Fibroblast of skin of right quadriceps (primary cell): Measurements from ENCODE around the gene CHCHD3.
"Not testable (repeated sequence)": the region's sequence is repeated elsewhere in the genome, so short reads cannot be mapped to it uniquely, and the experiment has no call there.

Source experiments
- DNase-seq: peaks from one replicate; pipeline ENCODE4 v3.0.0-alpha.2; 2013

The CHCHD3 gene

GRCh38 chr7:132999845-133000244, 82.0 kb downstream of the CHCHD3 start:
- no peak for DNase-seq

GRCh38 chr7:132998763-132999162, 83.1 kb downstream of the CHCHD3 start:
- DNase-seq: peak; percentile 4

- DNase-seq: no peak
These were observed 84.4 kb downstream of the CHCHD3 start for GRCh38 chr7:132997505-132997904.

- DNase-seq: no peak
These were observed 85.2 kb downstream of the CHCHD3 start for GRCh38 chr7:132996581-132997242.

- no peak for DNase-seq
These were observed 88.4 kb downstream of the CHCHD3 start for GRCh38 chr7:132993377-132994013.

- no peak for DNase-seq
These were observed 90.0 kb downstream of the CHCHD3 start for GRCh38 chr7:132991615-132992587.

GRCh38 chr7:132988117-132988516, 93.8 kb downstream of the CHCHD3 start:
- no peak for DNase-seq

GRCh38 chr7:132980402-132980801, 101.5 kb downstream of the CHCHD3 start:
- DNase-seq: no peak

GRCh38 chr7:132979524-132979923, 102.4 kb downstream of the CHCHD3 start:
- no peak for DNase-seq

- DNase-seq: no peak
These were observed 104.7 kb downstream of the CHCHD3 start for GRCh38 chr7:132977234-132977633.

GRCh38 chr7:132972745-132973144, 109.1 kb downstream of the CHCHD3 start:
- DNase-seq: peak; percentile 30

- no peak for DNase-seq
These were observed 111.6 kb downstream of the CHCHD3 start for GRCh38 chr7:132970257-132970656.

- DNase-seq: no peak
These were observed 112.4 kb downstream of the CHCHD3 start for GRCh38 chr7:132969520-132969919.

- not testable (repeated sequence) for DNase-seq
These were observed 114.4 kb downstream of the CHCHD3 start for GRCh38 chr7:132967470-132967848.

GRCh38 chr7:132966754-132967469, 115.0 kb downstream of the CHCHD3 start:
- DNase-seq: peak; percentile 68

GRCh38 chr7:132965951-132966350, 115.9 kb downstream of the CHCHD3 start:
- DNase-seq: peak; percentile 13

- no peak for DNase-seq
These were observed 117.0 kb downstream of the CHCHD3 start for GRCh38 chr7:132964876-132965275.

- DNase-seq: no peak
These were observed 122.0 kb downstream of the CHCHD3 start for GRCh38 chr7:132959891-132960290.

GRCh38 chr7:132956556-132956955, 125.3 kb downstream of the CHCHD3 start:
- DNase-seq: no peak

- DNase-seq: no peak
These were observed 128.4 kb downstream of the CHCHD3 start for GRCh38 chr7:132953468-132953867.

- DNase-seq: no peak
These were observed 131.2 kb downstream of the CHCHD3 start for GRCh38 chr7:132950725-132951124.

GRCh38 chr7:132947011-132947410, 134.9 kb downstream of the CHCHD3 start:
- no peak for DNase-seq

GRCh38 chr7:132944774-132945173, 137.1 kb downstream of the CHCHD3 start:
- no peak for DNase-seq
